ENCODE measurements around the gene SLC35A3. TPM values are rescaled to one million over a fixed set of nuclear protein-coding genes. Genes with fewer than 3 reads are reported as not detected.

The SLC35A3 gene
- total and polyA plus RNA-seq, 2 of the 4 experiments (the other 2 are of a cell fraction) = 9.6 to 13.6 TPM

DNA sequence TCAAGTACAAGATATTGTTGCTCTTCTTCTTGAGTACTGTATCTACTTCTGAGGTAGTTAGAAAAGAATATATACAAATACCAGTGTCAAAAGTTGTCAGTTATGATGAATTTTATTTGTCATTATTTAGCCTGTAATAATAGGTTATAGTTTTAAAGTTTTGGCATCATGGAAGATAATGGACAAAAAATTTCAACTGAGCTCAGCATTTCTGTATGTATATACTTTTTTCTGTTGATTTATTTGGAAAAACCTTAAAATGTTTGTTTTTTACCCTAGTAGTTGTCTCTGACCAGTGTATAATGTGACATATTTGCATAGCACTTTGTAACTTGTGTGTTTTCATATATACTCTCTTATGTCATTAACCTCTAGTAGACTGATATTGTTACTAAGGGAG lies 11.1 kb downstream of the SLC35A3 start:
- no peak overlapping the region for H3K18ac ChIP-seq (ENCODE audit: low read depth, low read length)
- ChIA-PET CTCF (no interaction called here), POLR2A (ENCODE audit: unreplicated experiment) (no interaction called here)
- no peak overlapping the region for H2BK5ac ChIP-seq (ENCODE audit: low read depth, low read length, poor library complexity, severe bottlenecking)
- BruUV-seq (replicated peaks) = no TSS peak
- H3K27ac ChIP-seq (ENCODE audit: insufficient read depth, low read length) = no peak overlapping the region
- H2AK5ac ChIP-seq (ENCODE audit: low read depth, low read length) = no peak overlapping the region
- in situ Hi-C loops (cut with MboI; ENCODE audit: low sequenced_read_pairs) = no loop called here
- H2BK15ac ChIP-seq (ENCODE audit: low read depth, low read length) = no peak overlapping the region
- no peaks in the 10 kb centered on the region for H3K9me1 ChIP-seq (ENCODE audit: insufficient read depth, low read length)
- peaks cover 6 to 13% of the 10 kb centered on the region in 2 experiments; a peak in 3 of 4 replicates for H3K79me1 ChIP-seq (ENCODE audit: low read depth in 1 of 2, low read length in 2 of 2)
- H3K23ac ChIP-seq (ENCODE audit: low read depth, low read length) = no peak overlapping the region
- intact Hi-C loops (cut with micrococcal nuclease) = no loop called here
- H3K36me3 ChIP-seq (ENCODE audit: control insufficient read depth, insufficient read depth, low read length) = no peaks in the 10 kb centered on the region
- H2BK20ac ChIP-seq (ENCODE audit: low read depth, low read length) = no peak overlapping the region
- no peak overlapping the region for H2BK120ac ChIP-seq (ENCODE audit: low read depth, low read length)
- no peak overlapping the region for H2AK9ac ChIP-seq (replicated peaks; ENCODE audit: low read depth, low read length, poor library complexity)
- no peaks in the 10 kb centered on the region for H4K20me1 ChIP-seq (ENCODE audit: insufficient read depth, low read length)
- H4K5ac ChIP-seq (ENCODE audit: low read depth, low read length) = no peak overlapping the region
- no peak overlapping the region for H2AFZ ChIP-seq (replicated peaks; ENCODE audit: low read length, poor library complexity)
- no peaks in the 10 kb centered on the region for H3K27me3 ChIP-seq (ENCODE audit: control insufficient read depth, insufficient read depth, low read length)
- ATAC-seq (ENCODE audit: low read depth) (no peak), DNase-seq (no peak)
- TF ChIP-seq MAFK (IDR thresholded peaks at IDR 0.05; ENCODE audit: low read depth, low read length) = peak; percentile 57
- TF ChIP-seq, protein P1, sequence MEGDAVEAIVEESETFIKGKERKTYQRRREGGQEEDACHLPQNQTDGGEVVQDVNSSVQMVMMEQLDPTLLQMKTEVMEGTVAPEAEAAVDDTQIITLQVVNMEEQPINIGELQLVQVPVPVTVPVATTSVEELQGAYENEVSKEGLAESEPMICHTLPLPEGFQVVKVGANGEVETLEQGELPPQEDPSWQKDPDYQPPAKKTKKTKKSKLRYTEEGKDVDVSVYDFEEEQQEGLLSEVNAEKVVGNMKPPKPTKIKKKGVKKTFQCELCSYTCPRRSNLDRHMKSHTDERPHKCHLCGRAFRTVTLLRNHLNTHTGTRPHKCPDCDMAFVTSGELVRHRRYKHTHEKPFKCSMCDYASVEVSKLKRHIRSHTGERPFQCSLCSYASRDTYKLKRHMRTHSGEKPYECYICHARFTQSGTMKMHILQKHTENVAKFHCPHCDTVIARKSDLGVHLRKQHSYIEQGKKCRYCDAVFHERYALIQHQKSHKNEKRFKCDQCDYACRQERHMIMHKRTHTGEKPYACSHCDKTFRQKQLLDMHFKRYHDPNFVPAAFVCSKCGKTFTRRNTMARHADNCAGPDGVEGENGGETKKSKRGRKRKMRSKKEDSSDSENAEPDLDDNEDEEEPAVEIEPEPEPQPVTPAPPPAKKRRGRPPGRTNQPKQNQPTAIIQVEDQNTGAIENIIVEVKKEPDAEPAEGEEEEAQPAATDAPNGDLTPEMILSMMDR (conservative IDR thresholded peaks at IDR 0.05; ENCODE audit: low read depth, low read length) = no peak
- no peak overlapping the region for H3K4me2 ChIP-seq (ENCODE audit: low read depth, low read length)
- no peak overlapping the region for H3K14ac ChIP-seq (replicated peaks; ENCODE audit: low read depth, low read length)
- no peaks in the 10 kb centered on the region for H3K4me1 ChIP-seq (ENCODE audit: control insufficient read depth, insufficient read depth, low read length)
- H3K9me3 ChIP-seq (ENCODE audit: control insufficient read depth, insufficient read depth, low read length) = no peaks in the 10 kb centered on the region
- no peak overlapping the region for H3K56ac ChIP-seq (ENCODE audit: extremely low read depth, insufficient read depth, low read length)
- H4K8ac ChIP-seq (ENCODE audit: low read depth in 2 of 2, low read length in 2 of 2) = no peak overlapping the region
- no peak overlapping the region for H4K91ac ChIP-seq (ENCODE audit: insufficient read depth, low read depth, low read length)
- dilution Hi-C loops (cut with HindIII; ENCODE audit: low sequenced_read_pairs, unreplicated experiment) = no loop called here
- no peak overlapping the region for H3K4ac ChIP-seq (ENCODE audit: low read depth, low read length)
- no peak overlapping the region for H3K9ac ChIP-seq (ENCODE audit: low read depth, low read length)
- H3K4me3 ChIP-seq (ENCODE audit: insufficient read depth, low read depth, low read length) = no peak overlapping the region
